GM12878 (cell line): ENCODE data around the gene YY1. TPM values are rescaled to one million over a fixed set of nuclear protein-coding genes. Genes with fewer than 3 reads are reported as not detected.
"Not testable (repeated sequence)": the region's sequence is repeated elsewhere in the genome, so short reads cannot be mapped to it uniquely, and the experiment has no call there.

ENCODE experiments used
- ATAC-seq: fragments of 200-7000 bp; cut with Tn5 transposase; 3 replicates; pipeline ENCODE4 v1.9.1; 2020; ENCODE audit warnings: mild to moderate bottlenecking, moderate library complexity
- BruUV-seq: library from RNA; stranded (reverse); fragments of 400-500 nt; replicated peaks from 2 replicates; lab custom pipeline; 2021; lab: Mats Ljungman, UMichigan
- CTCF ChIA-PET: fragments of 300-600 bp; sonication (Branson Sonifier 250); formaldehyde crosslinking; extraction: SDS; loops from one replicate; lab custom pipeline; 2021; ENCODE audit warnings: inconsistent platforms; lab: Yijun Ruan, JAX
- POLR2A ChIA-PET: fragments of 350-600 bp; formaldehyde crosslinking; extraction: SDS; loops from one replicate; lab custom pipeline; 2021; ENCODE audit warnings: inconsistent platforms; lab: Charles Lee
- RAD21 ChIA-PET: fragments of 300-600 bp; sonication (Branson Sonifier 250); formaldehyde crosslinking; loops from one replicate; lab custom pipeline; 2023; ENCODE audit warnings: antibody characterized with exemption; ENCODE audit not compliant: unreplicated experiment; lab: Charles Lee
- SMC1A ChIA-PET: fragments of 300-600 bp; sonication (Branson Sonifier 250); formaldehyde crosslinking; loops from one replicate; lab custom pipeline; 2023; ENCODE audit not compliant: unreplicated experiment, uncharacterized antibody; lab: Charles Lee
- DNase-seq: peaks from one replicate; pipeline ENCODE4 v3.0.0-alpha.2; 2011; ENCODE audit warnings: low read depth, low spot score
- FAIRE-seq: peaks from 3 replicates; lab custom pipeline; 2011; peaks lifted over from hg19 to GRCh38; lab: Jason Lieb, UNC
- H2AFZ ChIP-seq: 2 replicates; pipeline ENCODE4 v1.6.0; 2011; ENCODE audit warnings: low read depth, low read length, control low read depth; ENCODE audit not compliant: control insufficient read depth
- H3K27ac ChIP-seq: 2 replicates; pipeline ENCODE4 v1.5.1; 2011; ENCODE audit warnings: control low read depth; ENCODE audit not compliant: control insufficient read depth, insufficient read depth
- H3K27me3 ChIP-seq, 2 experiments: replicated peaks in 1 of 2; 2 replicates each; pipeline versions ENCODE4 v1.6.0 to v1.6.1; 2011; ENCODE audit warnings: low read length in 1 of 2; ENCODE audit not compliant: control insufficient read depth in 2 of 2, insufficient read depth in 2 of 2
- H3K36me3 ChIP-seq, 2 experiments: 2 replicates each; pipeline ENCODE4 v1.5.1; 2011; ENCODE audit warnings: low read length in 1 of 2; ENCODE audit not compliant: control insufficient read depth in 2 of 2, insufficient read depth in 2 of 2
- H3K4me1 ChIP-seq: 2 replicates; pipeline ENCODE4 v1.6.1; 2011; ENCODE audit warnings: mild to moderate bottlenecking, low read length, moderate library complexity, mixed read lengths; ENCODE audit not compliant: control insufficient read depth, insufficient read depth
- H3K4me2 ChIP-seq: 2 replicates; pipeline ENCODE4 v1.6.0; 2011; ENCODE audit warnings: control low read depth; ENCODE audit not compliant: control insufficient read depth, insufficient read depth
- H3K4me3 ChIP-seq: fragments of 200-600 bp; sonication (generic); 2 replicates; pipeline ENCODE4 v1.5.1; 2016
- H3K79me2 ChIP-seq: 2 replicates; pipeline ENCODE4 v1.6.0; 2011; ENCODE audit warnings: low read length; ENCODE audit not compliant: control insufficient read depth, insufficient read depth
- H3K9ac ChIP-seq: 2 replicates; pipeline ENCODE4 v1.8.0; 2011; ENCODE audit warnings: low read length, control low read depth, mixed read lengths; ENCODE audit not compliant: control insufficient read depth, insufficient read depth
- H3K9me3 ChIP-seq: replicated peaks from 3 replicates; pipeline ENCODE4 v1.5.1; 2011; ENCODE audit warnings: mild to moderate bottlenecking, low read length; ENCODE audit not compliant: control insufficient read depth, insufficient read depth
- H4K20me1 ChIP-seq: 2 replicates; pipeline ENCODE4 v1.6.0; 2011; ENCODE audit not compliant: control insufficient read depth, insufficient read depth
- EED ChIP-seq: sonication (generic); IDR thresholded peaks from 2 replicates; pipeline ENCODE4 v1.6.1; 2016; ENCODE audit warnings: antibody characterized with exemption, low read depth
- FOS ChIP-seq: IDR thresholded peaks from 3 replicates; pipeline ENCODE4 v1.6.1; 2011; ENCODE audit warnings: borderline replicate concordance; ENCODE audit not compliant: insufficient read length; ENCODE audit errors: extremely low read depth
- NBN ChIP-seq: fragments of 450-650 bp; IDR thresholded peaks from 2 replicates; pipeline ENCODE4 v1.6.1; 2016
- NFYA ChIP-seq: IDR thresholded peaks from 2 replicates; pipeline ENCODE4 v1.6.1; 2011; ENCODE audit warnings: low read depth, mild to moderate bottlenecking, low read length, improper control_type of control experiment, borderline replicate concordance
- PRDM15 ChIP-seq: fragments of 450-650 bp; formaldehyde crosslinking; IDR thresholded peaks from 2 replicates; pipeline ENCODE4 v1.4.0; 2020; ENCODE audit warnings: mild to moderate bottlenecking, moderate library complexity
- RUNX3 ChIP-seq: IDR thresholded peaks from 2 replicates; pipeline ENCODE4 v1.6.1; 2012; ENCODE audit warnings: low read length, inconsistent platforms
- SIX5 ChIP-seq: IDR thresholded peaks from 2 replicates; pipeline ENCODE4 v1.6.1; 2011; ENCODE audit warnings: mild to moderate bottlenecking, low read depth, low read length, moderate library complexity; ENCODE audit not compliant: severe bottlenecking
- SUZ12 ChIP-seq: fragments of 200-600 bp; sonication (generic); IDR thresholded peaks from one replicate; pipeline ENCODE4 v1.6.1; 2018; ENCODE audit warnings: antibody characterized with exemption, mild to moderate bottlenecking; ENCODE audit not compliant: unreplicated experiment
- WGBS: methylation state at CpG from one replicate; pipeline ENCODE4 v1.1.6; 2016; ENCODE audit warnings: low lambda C conversion rate; ENCODE audit not compliant: insufficient replicate concordance, insufficient coverage; ENCODE audit errors: missing lambda C conversion rate; 5-methylcytosine and 5-hydroxymethylcytosine counted together
- in situ Hi-C: fragments of 300-500 bp; cut with MboI; formaldehyde crosslinking; loops from 9 replicates; pipeline ENCODE4 v1.14.3; 2018; ENCODE audit warnings: mixed read lengths
- intact Hi-C: fragments of 100-400 bp; cut with micrococcal nuclease; formaldehyde crosslinking; loops from one replicate; pipeline ENCODE4 v1.14.2; 2022; ENCODE audit not compliant: unreplicated experiment
- polyA plus RNA-seq, 11 experiments: library from polyadenylated mRNA; depleted of rRNA in 4 of 11; unstranded in 6 of 11; stranded (reverse) in 5 of 11; fragments of >200 nt; fragmentation: Nextera tagmentation in 4 of 11; fragmentation: Illumina TruSeq in 1 of 11; extraction: Ambion mirVana in 4 of 11; extraction: Trizol in 1 of 11; gene quantifications; 1 replicate in 1 of 11; 2 replicates in 10 of 11; pipeline versions ENCODE4 v1.2.1 to v1.2.3, GENCODE V29; 2011 to 2016; ENCODE audit warnings: inconsistent platforms in 2 of 11, missing spikeins in 2 of 11, low read depth in 1 of 11
- total RNA-seq, 4 experiments: library from RNA; depleted of rRNA in 3 of 4; stranded (reverse); fragments of >200 nt in 3 of 4; fragmentation: Illumina TruSeq in 1 of 4; extraction: Trizol in 1 of 4; gene quantifications; 2 replicates each; pipeline versions ENCODE4 v1.2.1 to v1.2.3, GENCODE V29; 2013 to 2021
- TF ChIP-seq, protein P1 (sequence below): IDR thresholded peaks from 2 replicates; pipeline ENCODE4 v1.6.1; 2012; ENCODE audit warnings: low read depth, low read length, improper control_type of control experiment
- TF ChIP-seq, protein P2 (sequence below): fragments of 450-650 bp; IDR thresholded peaks from 2 replicates; pipeline ENCODE4 v1.6.1; 2014; ENCODE audit warnings: mild to moderate bottlenecking

The YY1 gene
- total and polyA plus RNA-seq, 10 of the 15 experiments (the other 5 are each of a cell fraction or from before 2014, with no cell fraction given): 23.7 to 74.0 (median 39.9) TPM

DNA sequence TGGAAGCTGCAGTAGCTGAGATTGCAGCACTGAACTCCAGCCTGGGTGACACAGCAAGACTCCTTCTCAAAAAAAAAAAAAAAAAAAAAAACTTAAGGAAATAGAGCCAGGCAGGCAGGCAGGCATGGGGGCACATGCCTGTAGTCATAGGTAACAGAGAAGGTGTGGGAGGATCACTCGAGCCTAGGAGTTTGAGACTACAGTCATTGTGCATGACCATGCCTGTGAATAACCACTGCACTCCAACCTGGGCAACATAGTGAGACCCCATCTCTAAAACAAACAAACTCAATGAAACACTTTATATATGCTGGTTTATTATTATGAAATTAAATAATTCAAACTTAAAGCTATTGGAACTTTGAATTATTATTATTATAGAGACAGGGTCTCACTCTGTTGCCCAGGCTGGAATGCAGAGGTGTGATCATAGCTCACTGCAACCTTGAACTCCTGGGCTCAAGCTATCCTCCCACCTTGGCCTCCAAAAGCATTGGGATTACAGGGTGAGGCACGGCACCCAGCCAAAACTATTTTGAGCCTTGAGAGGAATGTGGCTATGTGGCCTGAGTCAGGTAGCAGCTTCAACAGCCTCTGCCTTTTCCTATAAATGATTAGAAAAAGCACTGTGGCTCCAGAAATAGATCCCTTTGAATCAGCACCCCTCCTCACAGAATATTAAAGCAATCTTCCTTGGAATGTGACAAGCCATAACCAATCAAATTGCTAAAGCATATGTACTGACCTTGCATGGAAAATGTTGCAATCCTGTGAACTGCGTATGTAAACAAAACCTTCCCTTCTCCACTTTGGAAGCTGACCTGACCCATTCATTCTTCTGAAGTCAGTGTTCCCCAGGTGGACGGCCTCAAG, 34.7 kb upstream of the YY1 start:
- ChIA-PET RAD21 (interaction anchor here (0.6 to 1.9 kb wide), 2 partner anchors 9 to 11 kb away, joined by 4 to 5 read pairs; no protein-coding TSS in a partner anchor), SMC1A (interaction anchor here (0.9 to 1.5 kb wide), 3 partner anchors 11 to 132 kb away, joined by 3 to 4 read pairs (median 3); no protein-coding TSS in a partner anchor), CTCF (interaction anchor here (2.7 kb wide), 1 partner anchor 10 kb away, joined by 16 read pairs; no protein-coding TSS in a partner anchor), POLR2A (interaction anchor here (0.6 to 0.7 kb wide), 4 partner anchors 21 to 1556 kb away, joined by 4 to 7 read pairs (median 5); no protein-coding TSS in a partner anchor)
- H4K20me1 ChIP-seq: no peaks in the 10 kb centered on the region
- no peaks in the 10 kb centered on the region for H3K36me3 ChIP-seq
- H3K4me3 ChIP-seq: no peak overlapping the region
- no peaks in the 10 kb centered on the region for H3K79me2 ChIP-seq
- no TSS peak for BruUV-seq
- no peak overlapping the region for H3K27ac ChIP-seq
- TF ChIP-seq EED (no peak), NFYA (no peak), PRDM15 (no peak), RUNX3 (no peak), FOS (no peak), SIX5 (no peak), NBN (no peak), SUZ12 (no peak)
- TF ChIP-seq, protein P1, sequence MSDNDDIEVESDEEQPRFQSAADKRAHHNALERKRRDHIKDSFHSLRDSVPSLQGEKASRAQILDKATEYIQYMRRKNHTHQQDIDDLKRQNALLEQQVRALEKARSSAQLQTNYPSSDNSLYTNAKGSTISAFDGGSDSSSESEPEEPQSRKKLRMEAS: no peak
- TF ChIP-seq, protein P2, sequence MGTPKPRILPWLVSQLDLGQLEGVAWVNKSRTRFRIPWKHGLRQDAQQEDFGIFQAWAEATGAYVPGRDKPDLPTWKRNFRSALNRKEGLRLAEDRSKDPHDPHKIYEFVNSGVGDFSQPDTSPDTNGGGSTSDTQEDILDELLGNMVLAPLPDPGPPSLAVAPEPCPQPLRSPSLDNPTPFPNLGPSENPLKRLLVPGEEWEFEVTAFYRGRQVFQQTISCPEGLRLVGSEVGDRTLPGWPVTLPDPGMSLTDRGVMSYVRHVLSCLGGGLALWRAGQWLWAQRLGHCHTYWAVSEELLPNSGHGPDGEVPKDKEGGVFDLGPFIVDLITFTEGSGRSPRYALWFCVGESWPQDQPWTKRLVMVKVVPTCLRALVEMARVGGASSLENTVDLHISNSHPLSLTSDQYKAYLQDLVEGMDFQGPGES: no peak
- no peaks in the 10 kb centered on the region for H3K27me3 ChIP-seq
- FAIRE-seq (no peak), ATAC-seq (no peak), DNase-seq (no peak)
- no peaks in the 10 kb centered on the region; the same call in 2 of the 3 replicates for H3K9me3 ChIP-seq
- in situ Hi-C loops: no loop called here
- intact Hi-C loops: no loop called here
- no peaks in the 10 kb centered on the region for H3K4me1 ChIP-seq
- no peak overlapping the region for H3K9ac ChIP-seq
- H2AFZ ChIP-seq: no peak overlapping the region
- 72% methylated on average over 4 of the region's 4 CpGs for WGBS
- no peak overlapping the region for H3K4me2 ChIP-seq

GRCh38 chr14:100204835-100205167, 34.1 kb upstream of the YY1 start:
- BruUV-seq, H4K20me1 ChIP-seq, intact Hi-C loops, H3K9ac ChIP-seq, ATAC-seq, DNase-seq, H3K9me3 ChIP-seq, H3K27me3 ChIP-seq, H3K27ac ChIP-seq, H3K36me3 ChIP-seq, H3K79me2 ChIP-seq, FAIRE-seq, H2AFZ ChIP-seq, H3K4me1 ChIP-seq, H3K4me3 ChIP-seq, H3K4me2 ChIP-seq, POLR2A ChIA-PET, in situ Hi-C loops: not testable (repeated sequence)
- WGBS: 66% methylated on average over 7 of the region's 7 CpGs
- ChIA-PET RAD21 (interaction anchor here (1.9 kb wide), 1 partner anchor 12 kb away, joined by 5 read pairs; no protein-coding TSS in a partner anchor), SMC1A (interaction anchor here (1.4 to 1.5 kb wide), 2 partner anchors 11 to 132 kb away, joined by 3 to 4 read pairs; no protein-coding TSS in a partner anchor), CTCF (interaction anchor here (2.7 kb wide), 1 partner anchor 11 kb away, joined by 16 read pairs; no protein-coding TSS in a partner anchor)
